H1 (cell line): ENCODE results near the gene MEF2C. TPM values are rescaled to one million over a fixed set of nuclear protein-coding genes. Genes with fewer than 3 reads are reported as not detected.

Source experiments
- ATF3 ChIP-seq: IDR thresholded peaks from 2 replicates; pipeline ENCODE4 v1.6.1; 2011; ENCODE audit warnings: low read depth, mild to moderate bottlenecking, low read length; ENCODE audit not compliant: insufficient read depth
- BRCA1 ChIP-seq: IDR thresholded peaks from 2 replicates; pipeline ENCODE4 v1.6.1; 2012; ENCODE audit warnings: low read depth, low read length, improper control_type of control experiment
- CBX5 ChIP-seq: fragments of 300-800, 300-1000 bp; sonication (generic); IDR thresholded peaks from 2 replicates; pipeline ENCODE4 v1.7.1; 2016; ENCODE audit warnings: antibody characterized with exemption, low read length, low read depth
- CHD7 ChIP-seq: fragments of 300-600 bp; sonication (generic); IDR thresholded peaks from 2 replicates; pipeline ENCODE4 v1.7.1; 2012; ENCODE audit warnings: low read length, moderate library complexity, mild to moderate bottlenecking, inconsistent platforms; ENCODE audit not compliant: insufficient replicate concordance
- E2F6 ChIP-seq: IDR thresholded peaks from 2 replicates; pipeline ENCODE4 v1.6.1; 2012; ENCODE audit warnings: inconsistent platforms
- USF2 ChIP-seq: IDR thresholded peaks from 2 replicates; pipeline ENCODE4 v1.6.1; 2011; ENCODE audit warnings: low read length, improper control_type of control experiment
- polyA plus RNA-seq, 7 experiments: library from polyadenylated mRNA; depleted of rRNA in 3 of 7; stranded (reverse) in 5 of 7; unstranded in 2 of 7; fragments of >200 nt in 5 of 7; fragments of 200-250 nt in 2 of 7; gene quantifications; 1 replicate in 5 of 7; 2 replicates in 1 of 7; 4 replicates in 1 of 7; pipeline versions ENCODE4 v1.2.1 to v1.2.3, GENCODE V29; 2011 to 2013; ENCODE audit warnings: missing spikeins in 2 of 7, mixed read lengths in 2 of 7
- total RNA-seq: library from RNA; stranded (reverse); fragmentation: NEBNext Ultra II Directional; extraction: Animal tissue kit (Norgen Biotek cat#: 25700); gene quantifications from 2 replicates; pipeline ENCODE4 v1.2.1, GENCODE V29; 2021

The MEF2C gene
- total and polyA plus RNA-seq, 2 of the 8 experiments (the other 6 are each of a cell fraction or from before 2014, with no cell fraction given) = 0.59 to 0.99 TPM

- TF ChIP-seq USF2 = no peak
- no peak for TF ChIP-seq CBX5
- TF ChIP-seq E2F6 = peak; percentile 77
- no peak for TF ChIP-seq ATF3
- no peak for TF ChIP-seq BRCA1
- TF ChIP-seq CHD7 = no peak
- TF ChIP-seq, all 59 proteins: peak for 12
Measured at GRCh38 chr5:88889189-88890069, 6.4 kb upstream of the MEF2C start (continued).
